Peyer's patch (tissue), 4 donors: ENCODE data around the gene CREB3L4.

Experiments
- POLR2A ChIP-seq, 2 donors: fragments of 450-650 bp; IDR thresholded peaks; one replicate each; pipeline ENCODE4 v1.5.1; 2017; ENCODE audit warnings: antibody characterized with exemption in 2 of 2, mild to moderate bottlenecking in 2 of 2, moderate library complexity in 2 of 2
- TF ChIP-seq, protein P1 (sequence below), 6 experiments: fragments of 450-650 bp in 4 of 6; fragments of 200-600 bp in 2 of 6; sonication (generic) in 1 of 6; IDR thresholded peaks; one replicate each; pipeline ENCODE4 v1.5.1; 2017 to 2019; ENCODE audit warnings: antibody characterized with exemption in 6 of 6, mild to moderate bottlenecking in 3 of 6, moderate library complexity in 1 of 6

DNA sequence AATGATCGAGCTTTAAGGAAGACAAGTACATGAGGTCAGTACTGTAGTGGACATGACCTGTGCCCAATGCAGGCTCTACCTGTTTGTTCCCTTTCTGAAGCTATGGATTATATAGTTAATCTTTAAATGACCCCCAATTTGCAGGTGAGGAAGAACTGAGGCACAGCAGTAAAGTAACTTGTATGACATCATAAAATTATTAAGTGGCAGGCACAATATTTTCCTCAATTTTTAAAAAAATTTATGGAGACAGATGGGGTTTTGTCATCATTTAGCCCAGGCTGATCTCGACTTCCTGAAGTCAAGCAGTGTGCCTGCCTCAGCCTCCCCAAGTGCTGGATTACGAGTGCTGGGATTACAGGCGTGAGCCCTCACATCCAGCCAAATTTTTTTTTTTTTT is 41.3 kb upstream of the CREB3L4 start:
- TF ChIP-seq POLR2A (IDR thresholded peaks at IDR 0.05): no peak
- TF ChIP-seq, protein P1, sequence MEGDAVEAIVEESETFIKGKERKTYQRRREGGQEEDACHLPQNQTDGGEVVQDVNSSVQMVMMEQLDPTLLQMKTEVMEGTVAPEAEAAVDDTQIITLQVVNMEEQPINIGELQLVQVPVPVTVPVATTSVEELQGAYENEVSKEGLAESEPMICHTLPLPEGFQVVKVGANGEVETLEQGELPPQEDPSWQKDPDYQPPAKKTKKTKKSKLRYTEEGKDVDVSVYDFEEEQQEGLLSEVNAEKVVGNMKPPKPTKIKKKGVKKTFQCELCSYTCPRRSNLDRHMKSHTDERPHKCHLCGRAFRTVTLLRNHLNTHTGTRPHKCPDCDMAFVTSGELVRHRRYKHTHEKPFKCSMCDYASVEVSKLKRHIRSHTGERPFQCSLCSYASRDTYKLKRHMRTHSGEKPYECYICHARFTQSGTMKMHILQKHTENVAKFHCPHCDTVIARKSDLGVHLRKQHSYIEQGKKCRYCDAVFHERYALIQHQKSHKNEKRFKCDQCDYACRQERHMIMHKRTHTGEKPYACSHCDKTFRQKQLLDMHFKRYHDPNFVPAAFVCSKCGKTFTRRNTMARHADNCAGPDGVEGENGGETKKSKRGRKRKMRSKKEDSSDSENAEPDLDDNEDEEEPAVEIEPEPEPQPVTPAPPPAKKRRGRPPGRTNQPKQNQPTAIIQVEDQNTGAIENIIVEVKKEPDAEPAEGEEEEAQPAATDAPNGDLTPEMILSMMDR (IDR thresholded peaks at IDR 0.05): no peak
